GM18505 (cell line): ENCODE data around the gene ZDHHC8.

Experiments
- ATAC-seq: cut with Tn5 transposase; IDR thresholded peaks from one replicate; pipeline ENCODE4 v1.9.1; 2021; ENCODE audit not compliant: unreplicated experiment
- POLR2A ChIP-seq: IDR thresholded peaks from 4 replicates; pipeline ENCODE4 v1.6.1; 2011; ENCODE audit warnings: borderline replicate concordance; ENCODE audit not compliant: insufficient read depth, insufficient read length; ENCODE audit errors: extremely low read depth

ZDHHC8 gene

DNA sequence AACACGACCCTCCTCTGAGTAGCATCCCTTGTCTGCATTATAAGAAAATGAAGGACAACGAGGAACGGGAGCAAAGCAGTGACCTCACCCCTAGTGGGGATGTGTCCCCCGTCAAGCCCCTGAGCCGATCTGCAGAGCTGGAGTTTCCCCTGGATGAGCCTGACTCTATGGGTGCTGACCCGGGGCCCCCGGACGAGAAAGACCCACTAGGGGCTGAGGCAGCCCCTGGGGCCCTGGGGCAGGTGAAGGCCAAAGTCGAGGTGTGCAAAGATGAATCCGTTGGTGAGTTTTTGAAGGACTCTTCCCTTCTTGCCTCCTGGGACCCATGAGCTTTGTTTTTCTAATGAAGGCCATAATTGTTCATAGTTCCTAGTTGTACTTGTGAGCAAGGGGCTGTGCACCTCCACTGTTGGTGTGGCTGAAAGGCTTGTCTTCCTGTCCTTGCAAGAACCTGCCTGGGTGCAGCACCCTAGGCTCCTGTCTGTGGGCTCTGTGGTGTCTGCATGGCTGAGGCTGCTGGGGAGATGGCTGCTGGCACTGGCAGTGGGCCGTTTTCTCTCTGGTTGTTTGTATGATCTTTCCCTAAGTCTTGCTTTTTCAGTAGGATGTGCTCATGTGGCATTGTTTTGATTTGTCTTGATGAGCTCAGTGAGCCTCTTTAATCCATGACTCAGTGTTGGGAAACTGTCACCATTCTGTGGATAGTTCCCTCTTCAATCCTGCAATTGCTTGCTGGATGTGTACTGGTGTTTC lies 41.5 kb upstream of the ZDHHC8 start:
- TF ChIP-seq POLR2A: no peak
- no peak for ATAC-seq

DNA sequence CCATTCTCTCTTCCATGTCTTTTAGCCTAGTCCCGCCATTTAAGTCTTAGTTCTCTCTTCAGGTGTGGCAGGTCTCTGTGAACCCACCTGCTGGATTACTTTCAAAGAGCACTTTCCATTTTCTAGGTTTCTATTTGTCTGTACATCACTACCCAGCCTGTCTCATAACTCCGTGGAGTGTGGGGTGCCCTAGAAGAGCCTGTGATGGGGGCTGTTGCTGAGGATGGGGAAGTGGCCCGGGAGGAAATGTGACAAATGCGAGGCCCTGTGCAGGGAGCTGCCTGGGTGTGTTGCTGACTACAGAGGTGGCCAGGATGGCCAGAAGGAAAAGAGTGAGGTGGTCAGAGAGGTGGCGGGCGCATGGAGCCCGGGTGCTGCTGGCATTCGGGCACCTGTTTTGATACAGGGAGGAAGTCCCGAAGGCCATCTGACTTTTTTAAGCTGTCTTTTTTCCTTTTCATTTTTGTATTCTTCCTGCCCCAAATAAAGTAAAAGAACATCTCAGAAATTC lies 40.8 kb upstream of the ZDHHC8 start:
- TF ChIP-seq POLR2A: no peak
- no peak for ATAC-seq

DNA sequence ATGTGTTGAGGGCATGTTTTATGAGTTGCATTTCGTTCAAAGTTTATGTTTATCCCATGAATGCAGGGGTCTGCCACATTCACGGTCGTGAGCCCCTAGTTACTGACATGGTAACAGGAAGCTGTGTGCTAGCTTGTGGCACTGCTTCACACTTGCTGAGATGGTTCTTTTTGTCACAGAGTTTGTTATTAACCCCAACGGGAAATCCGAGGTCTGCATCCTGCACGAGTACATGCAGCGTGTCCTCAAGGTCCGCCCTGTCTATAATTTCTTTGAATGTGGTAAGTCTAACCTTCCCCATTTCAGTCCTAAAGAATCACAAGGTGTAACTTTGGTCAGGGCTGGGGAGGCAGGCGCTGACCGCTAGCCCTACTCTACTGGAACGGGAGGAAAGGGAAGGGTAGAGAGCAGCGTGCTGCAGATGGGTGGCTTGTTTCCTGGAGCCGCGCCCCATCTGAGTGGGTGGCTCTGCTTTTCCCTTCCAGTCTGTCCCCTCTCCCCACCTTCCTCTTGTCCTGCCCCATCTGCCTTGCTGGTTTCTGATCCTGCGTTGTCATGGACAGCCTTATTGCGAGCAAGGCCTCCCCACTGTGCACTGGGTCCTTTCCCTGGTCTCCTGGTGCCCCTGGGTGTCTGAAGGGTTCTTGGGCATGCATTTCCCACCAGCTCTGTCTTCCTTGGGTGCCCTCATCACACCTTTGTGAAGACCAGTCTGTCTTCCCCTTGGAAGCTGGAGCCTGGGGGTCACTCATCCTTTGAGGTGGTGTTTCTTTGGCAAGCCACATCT lies 39.7 kb upstream of the ZDHHC8 start:
- no peak for ATAC-seq
- no peak for TF ChIP-seq POLR2A

DNA sequence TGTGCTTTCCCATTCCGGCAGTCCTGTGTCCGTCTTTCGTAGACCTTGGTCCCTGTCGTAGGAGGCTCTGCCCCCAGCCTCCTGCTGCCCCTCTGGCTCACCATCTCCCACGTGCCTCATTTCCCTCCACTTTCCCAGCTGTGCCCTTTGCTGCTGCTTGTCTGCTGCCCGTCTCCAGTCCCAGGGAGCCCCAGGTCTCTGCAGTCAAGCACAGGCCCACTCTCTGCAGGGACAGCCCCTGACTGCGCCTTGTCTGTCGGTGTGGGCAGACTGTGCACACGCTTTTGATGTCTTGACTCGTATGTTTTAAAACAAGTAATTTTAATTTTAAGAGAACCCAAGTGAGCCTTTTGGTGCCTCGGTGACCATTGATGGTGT lies 39.1 kb upstream of the ZDHHC8 start:
- TF ChIP-seq POLR2A: no peak
- ATAC-seq: no peak

DNA sequence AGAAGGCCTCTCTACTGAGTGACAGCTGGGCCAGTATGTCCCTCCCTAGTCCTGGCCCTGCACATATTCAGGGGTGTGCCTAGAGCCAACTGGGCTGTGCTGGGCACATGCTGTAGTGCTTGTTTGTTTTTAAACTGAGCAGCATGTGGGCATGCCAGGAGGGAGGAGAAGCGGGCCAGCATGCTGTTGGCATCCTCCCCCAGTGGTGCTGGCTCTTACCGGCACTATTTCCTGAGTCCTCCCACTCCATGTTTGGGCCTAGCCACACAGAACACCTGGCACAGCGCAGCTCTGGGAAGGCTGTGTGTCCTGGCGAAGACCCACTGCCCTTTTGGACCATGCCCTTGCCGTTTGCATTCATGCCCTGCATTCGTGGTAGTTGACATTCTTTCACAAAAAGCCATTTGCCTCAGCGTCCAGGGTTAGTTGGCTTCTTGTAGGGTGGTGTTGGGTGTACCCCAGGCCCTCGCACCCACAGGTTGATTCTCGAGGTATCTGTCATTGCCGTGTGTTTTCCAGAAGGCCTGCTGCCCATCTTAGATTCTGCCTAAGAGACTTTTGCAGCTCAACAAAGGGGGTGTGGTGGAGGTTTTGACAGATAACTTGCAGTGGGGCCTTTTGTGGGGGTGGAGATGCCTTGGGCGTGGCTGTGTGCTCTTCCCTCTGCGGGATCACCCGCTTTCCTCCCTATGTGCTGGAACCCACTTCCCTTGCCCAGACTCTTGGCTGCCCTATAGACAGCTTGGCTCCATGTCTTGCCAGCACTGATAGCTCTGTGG lies 38.0 kb upstream of the ZDHHC8 start:
- ATAC-seq: no peak
- TF ChIP-seq POLR2A: no peak

DNA sequence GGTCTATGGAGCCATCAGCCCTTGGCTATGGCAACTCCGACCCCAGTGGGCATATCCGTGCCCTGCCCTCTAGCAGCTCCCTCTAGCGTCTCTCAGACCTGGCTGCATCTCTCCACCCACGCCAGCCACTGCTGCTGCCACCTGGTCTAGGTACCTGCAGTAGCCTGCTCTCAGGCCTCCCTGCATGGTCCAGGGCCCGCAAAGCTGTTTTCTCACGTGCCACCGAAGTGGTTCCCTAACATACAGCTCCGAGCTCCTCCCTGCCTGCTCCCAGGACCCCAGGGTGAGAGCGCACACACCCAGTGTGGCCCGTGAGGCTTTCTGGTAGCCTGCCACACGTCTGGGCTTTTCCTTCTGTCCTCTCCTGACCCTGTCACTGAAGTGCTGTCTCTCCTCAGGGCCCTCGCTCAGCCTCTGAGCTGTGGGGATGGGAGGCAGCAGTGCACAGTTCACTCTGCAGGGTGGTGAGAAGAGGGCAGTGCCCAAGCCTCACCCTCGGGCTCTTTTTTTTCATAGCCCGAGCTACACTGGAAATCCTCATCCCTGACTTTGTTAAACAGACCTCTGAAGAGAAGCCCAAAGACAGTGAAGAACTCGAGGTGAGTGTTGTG lies 37.3 kb upstream of the ZDHHC8 start:
- ATAC-seq: no peak
- no peak for TF ChIP-seq POLR2A

DNA sequence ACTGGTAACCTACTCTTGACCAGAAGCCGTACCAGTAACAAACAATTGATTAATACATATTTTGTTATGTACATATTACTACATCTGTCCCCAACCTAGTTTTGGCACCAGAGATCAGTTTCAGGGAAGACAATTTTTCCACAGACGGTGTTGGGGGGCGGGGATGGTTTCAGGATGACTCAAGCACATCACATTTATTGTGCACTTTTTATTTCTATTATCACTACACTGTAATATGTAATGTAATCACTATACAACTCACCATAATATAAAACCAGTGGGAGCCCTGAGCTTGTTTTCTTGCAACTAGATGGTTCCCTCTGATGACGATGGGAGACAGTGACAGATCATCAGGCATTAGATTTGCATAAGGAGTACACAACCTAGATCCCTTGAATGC lies 36.1 kb upstream of the ZDHHC8 start:
- no peak for ATAC-seq
- TF ChIP-seq POLR2A: no peak

DNA sequence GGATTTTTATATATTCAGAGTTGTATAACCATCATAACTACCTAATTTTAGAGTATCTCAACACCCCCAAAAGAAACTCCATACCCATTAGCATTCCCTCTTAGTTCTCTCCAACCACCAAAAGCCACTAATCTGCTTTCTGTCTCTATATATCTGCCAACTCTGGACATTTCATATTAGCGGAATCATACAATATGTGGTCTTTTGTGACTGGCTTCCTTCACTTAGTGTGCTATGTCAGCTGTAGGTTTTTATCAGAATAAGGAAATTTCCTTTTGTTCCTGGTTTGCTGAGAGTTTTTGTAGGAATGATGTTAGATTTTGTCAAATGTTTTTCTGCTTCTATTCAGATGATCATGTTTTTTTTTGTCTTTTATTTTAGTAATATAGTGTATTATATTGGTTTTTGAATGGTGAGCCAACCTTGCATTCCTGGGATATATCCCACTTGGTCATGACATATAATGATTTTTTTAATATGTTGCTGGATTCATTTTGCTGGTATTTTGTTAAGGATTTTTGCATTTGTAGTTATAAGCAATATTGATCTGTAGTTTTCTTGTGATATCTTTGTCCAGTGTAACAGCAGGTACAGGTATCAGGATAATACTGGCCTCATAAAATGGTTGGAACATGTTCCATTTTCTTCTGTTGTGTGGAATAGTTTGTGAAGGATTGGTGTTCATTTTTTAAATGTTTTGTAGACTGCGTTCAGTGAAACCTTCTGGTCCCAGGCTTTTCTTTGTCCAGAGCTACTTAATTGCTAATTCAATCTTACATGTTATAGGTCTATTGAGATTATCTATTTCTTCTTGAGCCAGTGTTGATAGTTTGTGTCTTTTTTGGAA lies 34.8 kb upstream of the ZDHHC8 start:
- ATAC-seq: no peak
- TF ChIP-seq POLR2A: no peak

DNA sequence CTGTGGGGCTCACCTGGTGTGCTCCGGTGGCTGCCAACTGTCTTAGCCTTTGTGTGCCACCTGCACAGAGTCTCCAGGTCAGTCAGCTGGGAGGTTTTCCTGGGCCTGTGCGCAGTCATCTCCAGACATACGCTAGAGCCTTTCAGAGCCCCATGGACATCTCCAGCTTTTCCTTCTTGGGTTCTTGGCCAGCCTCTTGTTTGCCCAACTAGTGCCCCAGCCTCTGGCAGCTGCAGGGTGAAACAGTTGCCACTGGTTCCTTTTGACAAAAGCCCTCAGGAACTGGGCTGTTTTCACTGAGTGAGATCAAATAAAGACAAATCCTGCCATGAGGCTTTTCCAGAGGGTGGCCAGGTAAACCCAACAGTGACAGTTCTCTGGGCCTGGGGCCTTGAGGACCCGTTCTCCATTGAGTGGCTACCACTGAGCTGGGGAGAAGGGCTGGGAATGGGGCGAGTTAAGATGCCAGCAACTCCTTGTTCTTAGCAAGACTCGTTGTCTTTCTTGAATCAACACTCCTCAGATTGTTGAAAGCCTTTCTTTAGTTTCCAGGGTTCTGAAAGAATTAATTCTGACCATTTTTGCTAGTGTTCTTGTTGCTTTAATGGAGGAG lies 32.4 kb upstream of the ZDHHC8 start:
- ATAC-seq: no peak
- no peak for TF ChIP-seq POLR2A

DNA sequence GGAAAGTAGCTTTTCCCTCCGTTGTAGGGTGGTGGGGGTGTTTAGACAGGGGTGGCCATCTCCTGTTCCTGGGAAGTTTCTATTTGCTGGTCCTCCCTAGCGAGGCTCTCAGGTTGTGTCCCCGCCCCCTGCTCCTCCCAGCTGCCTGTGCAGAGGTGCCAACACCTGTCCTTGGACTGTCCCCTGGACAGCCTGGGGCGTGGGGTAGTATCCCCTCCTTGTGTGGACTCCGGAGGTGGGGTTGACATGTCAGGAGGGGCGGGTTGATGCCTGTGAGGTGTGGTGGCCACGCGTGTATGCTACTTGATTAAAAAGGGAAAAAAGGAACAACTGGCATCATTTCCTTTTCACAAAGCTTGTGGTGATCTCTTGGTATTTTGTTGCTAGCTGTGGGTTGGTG lies 30.0 kb upstream of the ZDHHC8 start:
- no peak for TF ChIP-seq POLR2A
- ATAC-seq: no peak

DNA sequence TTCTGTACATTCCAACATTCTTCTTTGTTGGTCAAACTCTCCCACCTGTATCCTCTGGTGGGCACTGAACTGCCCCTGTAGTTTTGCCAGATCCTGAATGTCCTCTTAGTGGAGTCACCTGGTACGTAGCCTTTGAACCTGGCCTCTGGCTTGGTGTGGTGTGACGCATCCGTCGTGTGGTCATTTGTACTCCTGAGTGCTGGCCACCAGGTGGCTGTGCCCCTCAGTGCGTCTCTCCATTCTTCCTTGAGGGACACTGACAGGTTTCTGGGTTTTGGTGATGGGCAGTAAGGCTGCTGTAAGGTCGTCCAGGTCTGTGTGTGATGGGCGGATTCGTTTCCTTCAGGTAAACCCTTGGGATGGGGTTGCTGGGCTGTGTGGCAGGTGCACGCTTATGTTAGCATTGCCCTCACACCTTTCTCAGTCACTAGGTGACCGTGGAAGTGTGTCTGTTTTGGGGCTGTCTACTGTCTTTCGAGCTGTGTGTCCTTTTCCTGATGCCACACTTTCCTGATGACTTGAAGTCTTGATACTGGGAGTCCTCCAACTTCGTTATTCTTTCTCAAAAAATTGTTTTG lies 29.3 kb upstream of the ZDHHC8 start:
- no peak for TF ChIP-seq POLR2A
- no peak for ATAC-seq
